WI38 (cell line): ENCODE results near the gene BIN1.

Experiments
- H3K4me3 ChIP-seq: 2 replicates; pipeline ENCODE4 v1.5.1; 2011; ENCODE audit warnings: low read depth, mild to moderate bottlenecking, control low read depth, low read length
- CTCF ChIP-seq: IDR thresholded peaks from 2 replicates; pipeline ENCODE4 v1.5.1; 2012; ENCODE audit warnings: low read depth, mild to moderate bottlenecking, control low read depth, low read length

The BIN1 gene

GRCh38 chr2:127149384-127149783 is 42.4 kb upstream of the BIN1 start:
- no peak for TF ChIP-seq CTCF

GRCh38 chr2:127146820-127147502 is 40.0 kb upstream of the BIN1 start:
- no peak for TF ChIP-seq CTCF
- H3K4me3 ChIP-seq = no peak overlapping the region

More at GRCh38 chr2:127149384-127149783, 42.4 kb upstream of the BIN1 start:
- H3K4me3 ChIP-seq = no peak overlapping the region

GRCh38 chr2:127146071-127146725 is 39.2 kb upstream of the BIN1 start:
- no peak overlapping the region for H3K4me3 ChIP-seq
- TF ChIP-seq CTCF = no peak

GRCh38 chr2:127145280-127145895 is 38.4 kb upstream of the BIN1 start:
- TF ChIP-seq CTCF = no peak
- H3K4me3 ChIP-seq = no peak overlapping the region

- TF ChIP-seq CTCF = no peak
- no peak overlapping the region for H3K4me3 ChIP-seq
Measured at GRCh38 chr2:127143841-127144782, 37.2 kb upstream of the BIN1 start.

GRCh38 chr2:127142663-127143630 is 36.0 kb upstream of the BIN1 start:
- no peak overlapping the region for H3K4me3 ChIP-seq
- TF ChIP-seq CTCF = no peak
